ENCODE results near the gene KRTAP4-3.
"Not testable (repeated sequence)": the region's sequence is repeated elsewhere in the genome, so short reads cannot be mapped to it uniquely, and the experiment has no call there.

The KRTAP4-3 gene

DNA sequence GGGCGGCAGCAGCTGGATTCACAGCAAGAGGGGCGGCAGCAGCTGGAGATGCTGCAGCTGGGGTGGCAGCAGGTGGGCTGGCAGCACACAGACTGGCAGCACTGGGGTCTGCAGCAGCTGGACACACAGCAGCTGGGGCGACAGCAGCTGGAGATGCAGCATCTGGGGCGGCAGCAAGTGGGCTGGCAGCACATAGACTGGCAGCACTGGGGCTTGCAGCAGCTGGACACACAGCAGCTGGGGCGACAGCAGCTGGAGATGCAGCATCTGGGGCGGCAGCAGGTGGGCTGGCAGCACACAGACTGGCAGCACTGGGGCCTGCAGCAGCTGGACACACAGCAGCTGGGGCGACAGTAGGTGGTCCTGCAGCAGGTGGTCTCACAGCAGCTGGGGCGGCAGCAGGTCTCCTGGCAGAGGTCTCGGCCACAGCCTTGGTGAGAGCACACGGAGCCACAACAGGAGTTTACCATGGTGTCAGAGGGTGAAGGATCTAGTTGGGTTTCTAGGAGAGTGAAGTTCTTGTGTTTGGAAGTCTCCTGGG, 50.1 kb downstream of the KRTAP4-3 start, which contains the start of gene KRTAP4-11:
Gene KRTAP4-11, minus strand, starts transcription at position 528 of the 541 bp plus-strand sequence. Its CDS starts 58 bp downstream, at position 470.
- DNase-seq (ENCODE audit: low read depth in 3 of 3), result not testable (repeated sequence)
